ENCODE results near the gene C1QTNF8.

C1QTNF8 gene

DNA sequence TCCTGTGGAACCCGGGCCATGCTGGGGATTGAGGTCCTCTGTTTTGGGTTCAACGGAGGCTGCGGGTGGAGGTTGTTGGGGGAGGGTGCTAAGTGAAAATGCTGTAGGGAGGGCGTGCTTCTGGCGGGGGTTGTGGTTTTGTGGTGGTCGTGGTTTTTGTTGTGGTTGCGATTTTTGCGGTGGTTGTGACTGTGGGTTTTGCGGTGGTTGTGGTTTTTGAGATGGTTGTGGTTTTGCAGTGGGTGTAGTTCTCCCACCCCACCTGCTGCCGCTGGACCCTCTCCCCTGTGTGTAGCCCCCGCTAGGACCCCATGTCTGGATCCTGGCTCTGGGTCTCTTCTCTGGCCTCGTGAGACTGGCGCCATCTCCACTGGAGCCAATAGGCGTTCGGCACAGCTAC lies 28.4 kb downstream of the C1QTNF8 start:
- no peak overlapping the region for H3K4me3 ChIP-seq (ENCODE audit: low read depth in 1 of 2, low read length in 1 of 2)
- no peaks in the 10 kb centered on the region for H3K9me3 ChIP-seq
- no peak overlapping the region for H3K27ac ChIP-seq
- no peaks in the 10 kb centered on the region for H3K4me1 ChIP-seq (ENCODE audit: control insufficient read depth in 1 of 2, insufficient read depth in 1 of 2, low read depth in 1 of 2, low read length in 1 of 2)
- H3K27me3 ChIP-seq: peaks cover 86% of the 10 kb centered on the region
- H3K36me3 ChIP-seq: no peaks in the 10 kb centered on the region
- no peak for TF ChIP-seq CTCF (IDR thresholded peaks at IDR 0.05)

GRCh38 chr16:1066584-1067172 lies 29.4 kb downstream of the C1QTNF8 start:
- H3K9me3 ChIP-seq: no peaks in the 10 kb centered on the region
- no peaks in the 10 kb centered on the region for H3K4me1 ChIP-seq (ENCODE audit: control insufficient read depth in 1 of 2, insufficient read depth in 1 of 2, low read depth in 1 of 2, low read length in 1 of 2)
- peaks cover 77% of the 10 kb centered on the region for H3K27me3 ChIP-seq
- H3K36me3 ChIP-seq: no peaks in the 10 kb centered on the region
- H3K4me3 ChIP-seq (ENCODE audit: low read depth in 1 of 2, low read length in 1 of 2): no peak overlapping the region
- TF ChIP-seq CTCF (IDR thresholded peaks at IDR 0.05): no peak
- H3K27ac ChIP-seq: no peak overlapping the region

DNA sequence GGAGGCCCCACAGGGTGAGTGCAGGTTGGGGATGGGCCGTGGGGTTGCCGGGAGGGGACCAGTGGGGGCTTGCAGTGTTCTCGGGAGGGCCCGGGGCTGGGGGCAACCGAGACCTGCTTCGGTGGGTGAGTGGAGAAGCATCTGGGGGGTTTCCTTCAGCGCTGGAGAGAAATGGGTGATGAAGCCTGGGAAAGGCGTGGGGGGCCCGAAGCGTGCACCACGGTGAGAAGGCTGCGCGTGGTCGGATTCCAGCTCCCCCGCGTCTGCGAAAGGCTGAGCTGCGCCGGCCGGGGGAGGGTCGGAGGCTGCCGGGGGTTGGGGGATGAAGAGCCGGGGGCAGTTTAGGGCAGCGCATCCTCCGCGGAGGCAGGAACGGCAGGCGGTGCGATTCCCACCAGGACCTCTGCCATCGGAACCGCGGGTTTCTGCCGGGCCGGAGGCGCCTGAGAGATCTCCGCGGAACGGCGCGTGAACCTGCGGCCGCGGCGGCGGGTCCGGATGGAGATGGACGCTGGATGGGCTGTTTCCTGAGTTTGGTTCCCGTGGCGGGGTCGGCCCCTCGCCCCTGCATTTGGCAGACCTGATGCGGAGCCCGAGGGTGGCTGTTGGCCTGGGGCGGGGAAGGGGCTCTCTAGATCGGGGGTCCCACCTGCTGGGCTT lies 30.4 kb downstream of the C1QTNF8 start:
- no peak for TF ChIP-seq CTCF (IDR thresholded peaks at IDR 0.05)
- H3K4me3 ChIP-seq (ENCODE audit: low read depth in 1 of 2, low read length in 1 of 2): no peak overlapping the region
- no peaks in the 10 kb centered on the region for H3K36me3 ChIP-seq
- no peaks in the 10 kb centered on the region for H3K9me3 ChIP-seq
- H3K27ac ChIP-seq: no peak overlapping the region
- no peaks in the 10 kb centered on the region for H3K4me1 ChIP-seq (ENCODE audit: control insufficient read depth in 1 of 2, insufficient read depth in 1 of 2, low read depth in 1 of 2, low read length in 1 of 2)
- peaks cover 66% of the 10 kb centered on the region for H3K27me3 ChIP-seq

GRCh38 chr16:1063728-1064127 lies 32.3 kb downstream of the C1QTNF8 start:
- H3K4me1 ChIP-seq (ENCODE audit: control insufficient read depth in 1 of 2, insufficient read depth in 1 of 2, low read depth in 1 of 2, low read length in 1 of 2): no peaks in the 10 kb centered on the region
- no peak overlapping the region for H3K4me3 ChIP-seq (ENCODE audit: low read depth in 1 of 2, low read length in 1 of 2)
- H3K36me3 ChIP-seq: no peaks in the 10 kb centered on the region
- peaks cover 47% of the 10 kb centered on the region for H3K27me3 ChIP-seq
- no peak for TF ChIP-seq CTCF (IDR thresholded peaks at IDR 0.05)
- no peaks in the 10 kb centered on the region for H3K9me3 ChIP-seq
- no peak overlapping the region for H3K27ac ChIP-seq

DNA sequence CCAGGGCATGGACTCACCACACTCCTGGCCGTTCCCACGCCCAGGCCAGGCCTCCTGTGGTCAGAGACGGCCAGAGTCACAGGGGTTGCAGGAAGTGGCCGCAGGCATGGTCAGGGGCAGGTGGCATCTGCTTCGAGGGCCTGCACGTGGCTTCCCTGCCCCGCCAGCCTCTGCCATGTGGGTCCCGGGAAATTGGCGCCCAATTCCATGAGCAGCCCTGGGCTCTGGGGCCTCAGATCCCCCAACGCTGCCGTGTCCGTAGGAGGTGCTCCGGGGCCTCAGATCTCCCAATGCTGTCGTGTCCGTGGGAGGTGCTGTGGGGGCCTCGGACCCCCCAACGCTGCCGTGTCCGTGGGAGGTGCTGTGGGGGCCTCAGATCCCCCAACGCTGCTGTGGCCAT lies 33.1 kb downstream of the C1QTNF8 start:
- TF ChIP-seq CTCF (IDR thresholded peaks at IDR 0.05): no peak
- no peak overlapping the region for H3K27ac ChIP-seq
- no peaks in the 10 kb centered on the region for H3K4me1 ChIP-seq (ENCODE audit: control insufficient read depth in 1 of 2, insufficient read depth in 1 of 2, low read depth in 1 of 2, low read length in 1 of 2)
- no peak overlapping the region for H3K4me3 ChIP-seq (ENCODE audit: low read depth in 1 of 2, low read length in 1 of 2)
- H3K9me3 ChIP-seq: no peaks in the 10 kb centered on the region
- H3K36me3 ChIP-seq: no peaks in the 10 kb centered on the region
- peaks cover 46% of the 10 kb centered on the region for H3K27me3 ChIP-seq

All from neutrophil (primary cell).